NCI-H1417 (cell line): Measurements from ENCODE around the gene ELAVL1.
"Not testable (repeated sequence)": the region's sequence is repeated elsewhere in the genome, so short reads cannot be mapped to it uniquely, and the experiment has no call there.

Experiments used
- DNase-seq, 3 experiments: peaks; one replicate each; lab custom pipeline; 2025; lab: John Stamatoyannopoulos, UW

The ELAVL1 gene

GRCh38 chr19:7933828-7934725, 71.4 kb downstream of the ELAVL1 start:
- DNase-seq: no peak

DNA sequence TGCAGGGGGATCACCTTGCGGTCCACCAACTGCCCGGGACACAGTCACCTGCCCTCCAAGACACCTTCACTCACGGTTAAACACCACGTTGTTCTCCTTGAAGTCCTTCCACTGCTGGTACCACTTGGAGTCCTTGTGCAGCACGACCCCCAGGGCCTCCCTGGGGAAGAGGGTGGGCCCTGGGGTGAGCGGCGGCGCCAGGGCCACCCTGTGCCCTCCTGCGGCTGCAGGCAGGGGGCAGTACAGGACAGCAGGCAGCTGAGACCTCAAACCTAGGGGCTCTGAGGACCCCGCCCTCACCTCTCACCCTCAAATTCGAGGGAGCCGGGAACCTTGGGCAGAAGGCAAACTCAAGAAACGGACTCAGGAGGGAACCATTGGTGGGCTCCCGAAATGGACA, 72.0 kb downstream of the ELAVL1 start:
- no peak for DNase-seq

DNA sequence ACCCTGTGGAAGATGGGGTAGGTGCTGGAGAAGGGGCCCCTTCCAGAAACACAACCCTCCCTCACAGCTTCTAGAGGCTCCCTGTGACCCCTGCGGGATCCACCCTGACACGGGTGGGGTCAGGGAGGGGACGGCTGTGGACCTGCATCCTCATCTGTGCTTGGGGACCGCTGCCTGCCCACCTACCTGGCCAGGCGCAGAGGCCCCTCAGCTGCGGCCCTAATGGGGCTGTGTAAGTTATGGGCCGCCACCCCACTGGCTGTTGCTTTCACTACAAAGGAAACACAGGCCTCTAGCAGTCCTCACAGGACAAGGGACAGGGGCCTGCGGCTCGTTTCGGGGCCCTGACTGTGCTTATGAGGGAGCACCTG, 72.5 kb downstream of the ELAVL1 start:
- DNase-seq: no peak

DNA sequence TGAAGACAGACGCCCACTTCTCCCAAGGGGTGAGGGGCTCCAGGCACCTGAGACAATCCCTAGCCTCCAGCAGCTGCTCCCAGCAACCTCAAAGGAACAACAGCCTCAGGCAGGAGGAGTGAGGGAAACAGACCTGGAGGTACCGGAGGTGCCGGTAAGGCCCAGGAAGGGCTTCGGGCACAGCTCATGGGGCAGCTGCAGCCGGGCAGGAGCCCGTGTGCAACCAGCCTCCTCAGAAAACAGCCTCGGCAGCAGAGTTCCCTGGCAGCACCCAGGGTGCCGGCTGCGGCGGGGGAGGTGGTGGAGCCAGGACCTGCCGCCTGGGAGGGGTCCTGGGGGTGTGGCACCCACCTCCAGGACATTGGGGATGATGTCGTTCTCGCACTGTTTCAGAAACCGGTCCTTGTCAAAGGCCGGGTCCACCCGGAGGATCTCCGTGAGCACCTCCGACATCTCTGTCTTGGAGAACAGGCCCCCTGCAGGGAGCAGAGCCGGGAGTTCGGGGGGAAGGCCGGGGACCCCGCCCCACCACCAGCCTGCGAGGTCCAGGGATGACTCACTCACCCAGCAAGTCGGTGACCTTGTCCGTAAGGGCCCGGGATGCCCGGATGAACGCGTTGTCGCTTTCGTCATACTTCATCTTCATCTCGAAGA, 73.0 kb downstream of the ELAVL1 start:
- no peak for DNase-seq

GRCh38 chr19:7931221-7932061, 74.0 kb downstream of the ELAVL1 start:
- DNase-seq: no peak

- no peak for DNase-seq
These were observed 74.7 kb downstream of the ELAVL1 start for GRCh38 chr19:7930765-7931164.

- DNase-seq: not testable (repeated sequence)
These were observed 75.4 kb downstream of the ELAVL1 start for GRCh38 chr19:7930030-7930429.

GRCh38 chr19:7928741-7929701, 76.4 kb downstream of the ELAVL1 start:
- peak in 2 of 3 experiments; percentile 28 to 50 for DNase-seq

GRCh38 chr19:7928334-7928706, 77.1 kb downstream of the ELAVL1 start:
- no peak for DNase-seq

DNA sequence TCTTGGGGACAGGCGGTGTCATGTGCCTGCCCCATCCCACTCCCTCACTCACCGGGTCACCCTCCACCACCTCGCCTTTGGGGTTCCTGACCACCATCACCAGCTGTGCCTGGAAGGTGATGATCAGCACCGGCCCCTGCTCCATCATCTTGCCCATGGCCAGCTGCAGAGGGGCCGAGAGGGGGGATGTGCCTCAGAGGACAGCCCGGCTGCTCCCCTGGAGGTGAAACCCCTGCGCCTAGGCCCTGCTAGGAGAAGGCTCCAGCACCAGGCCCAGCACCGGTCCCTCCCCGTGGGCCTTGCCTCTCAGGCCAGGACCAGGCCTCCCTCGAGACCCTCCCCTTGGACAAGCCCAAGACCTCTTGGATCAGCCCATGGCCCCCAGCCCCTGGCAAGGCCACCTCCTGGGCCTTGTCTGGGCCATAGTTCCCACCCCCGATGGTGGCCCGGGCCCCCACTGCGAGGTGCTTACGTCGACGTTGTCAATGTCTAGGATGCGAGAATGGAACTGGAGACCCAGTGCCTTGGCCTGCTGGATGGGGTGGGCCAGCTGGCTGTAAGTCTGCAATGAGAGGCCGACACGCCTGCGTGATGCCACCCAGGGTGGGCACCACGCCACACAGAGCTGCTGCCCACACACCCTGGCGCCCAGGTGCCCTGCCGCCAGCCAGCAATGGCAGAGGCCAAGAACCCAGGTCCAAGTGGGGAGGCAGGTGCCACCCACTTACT, 77.7 kb downstream of the ELAVL1 start:
- no peak for DNase-seq

DNA sequence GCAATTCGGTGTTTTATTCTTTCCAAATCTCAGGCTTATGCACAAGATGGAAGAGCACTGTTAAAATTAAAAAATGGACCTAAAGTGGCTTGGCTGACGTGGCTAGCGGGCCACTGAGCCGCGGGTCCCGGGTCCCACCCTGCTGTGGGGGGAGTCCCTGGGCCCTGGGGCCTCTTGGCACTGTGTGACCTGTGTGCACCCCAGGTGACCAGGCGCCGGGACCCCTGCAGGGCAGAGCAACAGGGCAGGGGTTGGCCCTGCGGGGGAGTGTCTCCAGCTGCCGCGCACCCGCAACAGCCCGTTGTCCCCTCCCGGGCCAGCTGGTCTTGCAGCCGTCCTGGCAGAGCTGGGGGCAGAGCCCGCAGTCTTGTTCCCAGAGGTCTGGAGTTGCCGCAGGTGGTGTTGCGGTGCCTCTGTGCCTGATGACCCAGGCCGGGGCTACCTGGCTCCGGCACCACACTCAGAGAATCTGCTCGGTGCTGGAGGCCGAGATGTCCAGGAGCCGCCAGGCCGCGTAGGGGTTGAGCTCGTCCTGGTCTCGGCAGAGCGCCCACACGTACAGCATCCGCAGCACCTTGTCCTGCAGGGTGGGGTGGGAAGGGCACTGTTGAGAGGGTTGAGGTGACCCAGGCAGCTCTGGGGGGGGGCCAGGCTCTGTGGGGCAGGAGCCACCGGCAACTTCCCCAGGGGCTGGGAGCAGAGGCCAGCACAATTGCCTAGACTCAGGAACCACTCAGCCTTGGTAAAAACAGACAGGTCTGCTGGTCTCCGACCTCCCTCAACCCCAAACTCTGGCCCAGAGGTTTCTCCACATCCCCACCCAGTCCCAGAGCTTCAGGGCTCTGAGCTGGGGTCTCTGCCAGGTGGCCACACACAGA, 78.5 kb downstream of the ELAVL1 start:
- DNase-seq: peak in 2 of 3 experiments; percentile 67 to 77

GRCh38 chr19:7926021-7926726, 79.3 kb downstream of the ELAVL1 start, which contains the start of gene CTXN1:
Gene CTXN1 (minus strand): TSS chr19:7926135. CDS start chr19:7925538, 597 bp downstream.
- peak; percentile 59 to 81 (median 78) for DNase-seq

GRCh38 chr19:7925171-7925851, 80.1 kb downstream of the ELAVL1 start:
- DNase-seq: peak; percentile 58 to 88 (median 88)

DNA sequence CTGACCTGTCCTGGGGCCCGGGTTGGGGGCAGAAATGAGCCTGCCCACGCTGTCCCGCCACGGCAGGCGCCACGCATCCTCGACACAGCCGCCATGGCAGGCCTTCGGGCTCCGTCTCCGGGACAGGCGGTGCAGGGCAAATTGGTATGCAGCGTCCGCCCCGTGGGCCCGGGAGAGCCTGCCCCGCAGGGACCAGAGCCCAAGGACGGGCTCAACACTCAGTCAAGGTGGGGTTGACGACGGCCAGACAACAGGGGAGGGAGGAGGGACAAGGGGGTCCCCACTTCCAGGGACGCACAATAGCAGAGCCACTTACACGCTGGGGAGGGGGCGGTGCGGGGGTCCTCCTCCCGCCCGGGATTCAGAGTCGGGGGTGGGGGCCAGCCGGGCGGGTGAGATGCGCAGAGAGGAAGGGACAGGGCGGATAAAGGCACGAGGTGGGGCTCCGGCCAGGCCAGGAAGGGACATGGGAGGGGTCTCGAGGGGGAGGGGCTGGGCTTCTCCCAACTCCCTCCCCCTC, 80.7 kb downstream of the ELAVL1 start:
- no peak for DNase-seq

GRCh38 chr19:7924241-7924640, 81.2 kb downstream of the ELAVL1 start:
- no peak for DNase-seq

DNA sequence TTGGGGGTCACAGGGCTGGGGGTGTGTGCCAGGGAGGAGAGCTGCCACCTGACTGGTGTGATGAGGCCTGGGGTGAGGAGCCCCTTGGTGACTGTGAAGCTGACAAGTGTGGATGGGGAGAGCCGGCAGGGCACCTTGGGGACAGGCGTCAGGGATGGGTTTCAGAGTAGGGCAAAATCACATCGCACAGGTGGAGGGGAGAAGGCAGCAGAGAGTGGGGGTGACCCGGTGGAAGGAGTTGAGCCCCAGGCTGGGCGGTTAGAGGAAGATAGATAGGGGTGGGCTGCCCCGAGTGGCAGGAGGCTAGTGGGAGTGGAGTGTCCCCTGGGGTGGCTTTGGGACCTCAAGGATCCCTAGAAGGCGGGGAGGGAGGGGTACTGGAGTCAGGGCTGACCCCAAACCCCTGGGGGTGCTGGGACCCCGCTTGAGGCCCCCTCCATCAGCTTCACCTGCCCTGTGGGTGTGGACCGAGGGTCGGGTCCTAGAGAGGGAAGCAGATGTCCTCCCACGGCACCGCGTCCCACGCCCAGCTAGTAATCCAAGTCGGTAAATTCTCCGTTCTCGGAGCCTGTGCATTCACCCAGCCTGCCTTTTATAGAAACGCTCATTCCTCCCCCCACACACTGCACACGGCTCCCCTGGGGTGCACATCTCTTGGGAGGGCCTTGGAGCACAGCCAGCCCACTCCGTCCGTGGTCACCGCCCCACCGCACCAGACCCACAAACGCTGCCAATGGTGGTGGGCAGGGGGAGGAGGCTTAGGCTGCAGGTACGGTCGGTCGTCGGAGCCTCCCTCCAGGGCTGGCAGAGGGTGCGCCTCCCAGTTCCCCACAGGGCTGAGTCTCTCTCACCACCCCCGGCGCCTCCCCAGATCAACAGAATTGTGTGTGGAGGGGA, 81.9 kb downstream of the ELAVL1 start:
- no peak for DNase-seq

DNA sequence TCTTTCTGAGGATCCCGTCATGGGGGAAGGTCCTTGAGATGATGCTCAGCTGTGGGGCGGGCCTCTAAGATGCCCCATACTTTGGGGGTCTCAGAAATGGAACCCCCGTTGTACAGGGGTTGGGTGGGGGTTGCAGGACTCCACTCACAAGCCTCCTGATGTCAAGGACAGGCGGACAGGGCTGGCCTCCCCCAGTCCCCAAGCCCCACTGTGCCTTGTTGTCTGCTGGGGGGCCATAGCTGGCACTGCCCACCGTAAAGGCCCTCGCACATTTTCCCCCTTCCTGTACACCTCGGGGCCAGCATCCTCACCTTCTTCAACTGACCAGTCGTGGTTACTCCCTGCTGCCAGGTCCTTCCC, 82.6 kb downstream of the ELAVL1 start:
- no peak for DNase-seq
